NCI-H748 treated with DMSO at 0.1 percent for 48 hours (cell line): Measurements from ENCODE around the gene GRIFIN.

Experiments used
- DNase-seq: peaks from one replicate; lab custom pipeline; 2025; lab: John Stamatoyannopoulos, UW

Gene GRIFIN

DNA sequence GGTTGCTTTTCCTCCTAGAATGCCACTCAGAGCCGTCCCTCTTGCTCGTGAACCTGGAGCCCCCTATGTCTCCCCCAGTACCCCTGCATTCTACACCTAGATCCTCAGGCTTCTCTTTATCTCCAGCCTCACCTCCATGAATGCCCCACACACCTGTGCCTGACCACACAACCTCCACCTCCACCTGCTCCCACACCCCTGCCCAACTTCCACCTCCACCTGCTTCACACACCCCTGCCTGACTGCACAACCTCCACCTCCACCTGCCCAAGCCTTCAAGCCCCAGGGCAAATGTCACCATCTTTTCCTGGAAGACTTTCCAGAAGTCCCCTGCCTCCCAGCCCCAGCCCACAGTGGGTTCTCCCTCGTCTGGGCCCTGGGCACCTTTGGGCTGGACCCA lies 36.5 kb upstream of the GRIFIN start:
- no peak for DNase-seq

DNA sequence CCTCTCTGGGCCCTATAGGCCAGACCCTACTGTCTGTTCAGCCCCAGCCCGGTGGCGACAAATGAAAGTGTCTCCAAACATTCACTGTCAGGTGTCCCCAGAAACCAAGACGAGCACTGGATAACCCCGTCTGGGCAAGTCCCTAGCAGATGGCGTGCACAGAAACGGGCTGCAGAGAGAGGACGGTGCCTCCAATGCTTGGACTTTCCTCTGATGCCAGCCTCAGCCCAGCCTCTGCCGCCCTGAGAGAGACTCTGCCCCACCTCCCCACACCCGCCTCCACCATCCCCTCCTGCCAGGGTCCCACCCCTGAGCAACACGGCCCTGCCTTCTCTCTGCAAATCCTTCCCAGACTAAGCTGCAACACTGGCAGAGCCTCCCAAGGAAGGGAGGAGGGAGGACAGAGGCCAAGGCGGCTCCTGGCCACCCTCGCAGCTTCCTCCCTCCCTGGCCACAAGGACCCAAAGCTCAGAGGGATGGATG lies 36.0 kb upstream of the GRIFIN start:
- no peak for DNase-seq

DNA sequence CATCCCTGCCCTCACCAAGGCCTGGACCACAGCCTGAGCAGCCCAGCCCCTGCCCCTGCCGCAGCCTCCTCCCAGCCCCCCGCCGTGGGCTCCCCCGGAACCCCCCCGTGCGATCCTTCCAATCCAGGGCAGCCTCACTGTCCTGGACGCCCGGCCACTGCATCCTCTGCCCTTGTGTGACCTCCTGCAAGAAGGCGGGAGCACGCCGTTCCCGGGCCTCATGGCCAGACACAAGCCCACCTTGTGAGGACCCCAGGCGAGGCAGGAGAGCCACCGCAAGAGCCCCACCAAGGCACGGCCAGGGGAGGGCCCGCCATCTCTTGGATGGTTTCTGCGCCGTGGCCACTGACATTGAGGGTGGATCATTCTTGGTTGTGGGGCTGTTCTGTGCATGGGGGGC lies 35.6 kb upstream of the GRIFIN start:
- no peak for DNase-seq

DNA sequence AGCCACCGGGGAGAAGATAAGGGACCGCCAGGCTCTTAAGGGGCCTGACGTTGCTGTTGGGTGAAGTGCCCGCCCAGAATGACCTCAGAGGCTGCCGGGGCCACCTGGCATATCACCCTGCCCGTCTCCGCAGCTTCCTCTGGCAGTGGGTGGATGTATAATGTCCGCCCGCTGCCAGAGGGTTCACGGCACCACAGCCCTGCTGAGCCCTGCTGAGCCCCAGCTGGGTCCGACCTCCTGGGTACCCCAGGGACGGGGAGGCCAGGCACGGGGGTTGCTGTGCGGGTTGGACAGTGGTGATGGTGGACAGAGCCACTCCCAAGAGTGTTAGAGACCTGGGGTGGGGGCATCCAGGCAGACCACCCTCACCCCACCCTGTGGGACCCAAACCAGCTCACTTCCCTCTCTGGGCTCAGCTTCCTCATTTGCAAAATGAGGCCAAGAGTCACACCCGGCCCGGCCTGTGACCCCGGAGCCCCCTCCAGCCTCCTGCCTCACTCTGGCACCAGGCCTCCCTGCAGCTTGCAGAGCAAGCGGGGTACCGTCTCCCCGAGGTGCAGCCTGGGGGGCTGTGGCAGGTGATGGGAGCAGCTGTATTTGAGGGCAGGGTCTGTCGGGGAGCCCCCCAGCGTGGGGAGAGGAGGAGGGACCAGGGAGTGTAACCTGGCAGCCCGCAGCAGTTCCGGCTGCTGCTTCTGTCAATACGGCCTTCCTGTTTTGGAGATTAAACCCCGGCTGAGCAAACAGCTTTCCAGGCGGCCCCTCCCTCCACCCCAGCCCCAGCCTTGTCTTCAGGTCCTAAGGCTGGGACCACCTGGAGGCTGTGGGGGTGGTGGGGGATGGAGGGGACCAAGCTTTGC lies 34.9 kb upstream of the GRIFIN start:
- DNase-seq = peak; percentile 65

GRCh38 chr7:2510130-2510776 lies 34.1 kb upstream of the GRIFIN start:
- DNase-seq = no peak

GRCh38 chr7:2509298-2509906 lies 33.2 kb upstream of the GRIFIN start:
- DNase-seq = no peak

GRCh38 chr7:2508327-2509215 lies 32.4 kb upstream of the GRIFIN start:
- no peak for DNase-seq

- no peak for DNase-seq
These were observed 31.7 kb upstream of the GRIFIN start for GRCh38 chr7:2507917-2508306.

DNA sequence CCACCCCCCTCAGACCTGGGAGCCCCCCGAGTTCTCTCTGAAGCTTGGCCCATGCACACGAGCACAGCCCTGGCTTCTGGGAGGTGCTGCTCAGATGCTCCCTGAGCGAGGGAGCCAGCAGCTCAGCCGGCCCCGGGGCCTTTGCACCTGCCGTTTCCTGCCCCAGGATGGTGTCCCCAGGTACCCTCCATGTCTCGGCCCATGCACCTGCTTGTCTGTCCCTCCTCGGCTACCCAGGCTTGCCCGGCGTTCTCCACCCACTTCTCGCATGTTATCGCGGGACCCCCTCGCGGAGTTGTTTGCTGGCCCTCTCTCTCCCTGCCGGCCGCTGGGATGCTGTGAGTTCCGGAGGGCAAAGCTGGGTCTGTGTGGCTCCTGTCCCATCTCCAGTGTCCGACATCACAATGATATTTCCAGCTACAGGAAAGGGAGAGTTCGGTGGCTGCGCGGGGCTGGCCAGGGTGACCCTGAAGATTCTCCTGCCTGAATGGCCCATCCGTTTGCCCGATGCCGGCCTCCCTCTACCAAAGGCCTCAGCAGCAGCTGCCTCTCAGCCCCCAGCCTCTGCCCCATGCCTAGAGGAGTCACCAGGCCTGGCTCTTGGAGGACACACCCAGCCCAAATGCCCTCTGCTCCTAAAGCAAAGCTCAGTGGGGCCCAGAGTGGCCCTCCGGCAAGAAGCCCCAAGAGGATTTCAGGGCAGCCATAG lies 31.2 kb upstream of the GRIFIN start:
- DNase-seq = no peak

DNA sequence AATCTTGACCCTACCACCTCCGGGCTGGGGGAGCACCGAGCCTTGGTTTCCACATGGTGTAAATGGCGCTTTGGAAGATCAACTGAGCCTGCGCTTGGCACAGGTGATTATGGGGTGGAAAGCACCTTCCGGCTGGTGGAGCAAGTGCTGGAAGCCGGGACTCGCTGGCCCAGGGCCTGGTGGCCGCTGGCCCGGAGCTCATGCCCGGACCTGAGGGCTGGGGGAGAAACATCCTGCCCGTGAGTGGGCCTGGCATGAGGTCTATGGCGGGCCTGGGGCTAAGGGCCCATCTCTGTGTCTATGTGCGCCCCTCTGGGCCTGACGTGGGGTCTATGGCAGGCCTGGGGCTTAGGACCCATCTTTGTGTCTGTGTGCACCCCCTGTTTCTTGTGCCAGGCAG lies 29.2 kb upstream of the GRIFIN start:
- no peak for DNase-seq

- no peak for DNase-seq
These were observed 28.7 kb upstream of the GRIFIN start for GRCh38 chr7:2504889-2505375.

- no peak for DNase-seq
These were observed 28.1 kb upstream of the GRIFIN start for GRCh38 chr7:2504128-2504888.

GRCh38 chr7:2503056-2503941 lies 27.1 kb upstream of the GRIFIN start:
- DNase-seq = no peak

- no peak for DNase-seq
These were observed 26.4 kb upstream of the GRIFIN start for GRCh38 chr7:2502647-2502966.

DNA sequence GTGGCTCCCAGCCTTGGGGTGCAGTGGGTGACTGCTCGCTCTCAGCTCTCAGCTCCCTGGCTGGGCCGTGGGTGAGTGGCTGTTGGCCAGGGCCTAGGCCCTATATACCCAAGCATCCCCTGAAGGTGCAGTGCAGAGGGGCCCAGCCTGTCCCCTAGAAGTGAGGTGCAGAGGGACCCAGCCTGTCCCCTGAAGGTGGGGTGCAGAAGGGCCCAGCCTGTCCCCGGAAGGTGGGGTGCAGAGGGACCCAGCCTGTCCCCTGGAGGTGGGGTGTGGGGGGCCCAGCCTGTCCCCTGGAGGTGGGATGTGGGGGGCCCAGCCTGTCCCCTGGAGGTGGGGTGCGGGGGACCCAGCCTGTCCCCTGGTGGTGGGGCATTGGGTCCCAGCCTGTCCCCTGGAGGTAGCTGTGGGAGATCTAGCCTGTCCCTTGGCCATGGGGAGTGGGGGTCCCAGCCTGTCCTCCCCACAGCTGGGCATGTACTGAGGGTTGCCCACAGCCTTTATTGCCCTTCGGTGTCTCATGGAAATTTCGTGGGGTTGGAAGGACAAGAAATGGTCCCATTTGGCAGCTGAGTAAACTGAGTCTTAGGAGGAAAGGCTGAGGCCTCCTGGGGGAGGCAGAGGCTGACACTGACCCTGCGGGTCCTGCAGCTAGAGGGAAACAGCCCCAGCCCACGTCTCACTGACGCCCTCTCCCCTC lies 25.9 kb upstream of the GRIFIN start:
- DNase-seq = no peak

GRCh38 chr7:2500701-2501100 lies 24.5 kb upstream of the GRIFIN start:
- no peak for DNase-seq

DNA sequence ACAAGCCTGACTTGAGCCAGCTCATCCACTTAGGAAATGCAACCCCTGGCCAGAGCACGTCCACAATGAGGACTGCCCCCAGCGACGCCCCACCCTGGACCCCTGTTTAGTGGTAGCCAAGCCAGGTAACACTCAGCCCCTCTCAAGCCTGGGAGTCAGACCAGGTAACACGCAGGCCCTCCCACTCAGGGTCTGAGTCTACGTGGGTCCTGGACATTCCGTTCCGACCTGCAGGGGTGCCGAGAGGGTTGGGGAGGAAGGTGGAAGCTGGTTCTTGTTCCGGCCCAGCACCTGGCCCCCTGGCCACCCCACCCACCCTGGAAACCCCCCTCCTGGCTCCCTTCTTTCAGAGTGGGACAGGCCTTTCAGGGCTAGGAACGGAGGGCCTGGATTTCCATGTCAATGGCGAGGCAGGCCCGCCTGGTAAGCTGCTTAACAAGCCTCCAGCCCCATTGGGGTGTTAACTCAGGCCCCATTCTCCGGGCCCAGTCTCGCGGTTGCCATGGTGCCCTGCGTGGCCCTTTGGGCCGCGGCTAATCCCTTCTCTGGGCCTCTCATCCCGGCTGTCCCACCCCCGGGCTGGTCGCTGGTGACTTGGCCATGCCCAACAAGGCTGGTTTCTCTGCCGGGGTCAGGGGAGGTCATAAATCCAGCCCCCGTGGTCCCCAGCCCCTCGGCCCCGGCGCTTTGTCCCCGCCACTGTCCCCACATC lies 23.7 kb upstream of the GRIFIN start:
- no peak for DNase-seq

DNA sequence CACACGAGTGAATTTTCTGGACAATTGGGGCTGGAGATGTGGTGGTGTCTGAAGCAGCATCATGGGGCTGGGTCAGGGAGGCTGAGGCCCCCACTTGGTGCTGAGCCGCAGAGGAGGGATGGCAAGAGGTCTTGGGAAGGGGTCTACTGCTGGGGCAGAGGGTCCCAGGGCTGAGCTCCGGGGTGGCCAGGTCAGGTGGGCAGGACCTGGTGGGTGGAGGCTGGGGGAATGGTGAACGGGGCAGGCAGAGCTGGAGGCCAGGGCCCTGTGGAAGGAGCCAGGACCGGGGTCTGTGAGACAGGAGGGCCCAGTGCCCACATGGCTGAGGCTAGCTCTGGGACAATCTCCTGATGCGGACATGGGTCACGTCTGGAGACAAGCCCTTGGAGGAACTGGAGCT lies 23.0 kb upstream of the GRIFIN start:
- DNase-seq = no peak
